Neural cell (in vitro differentiated cells): Measurements from ENCODE around the gene ZNF682. TPM values are rescaled to one million over a fixed set of nuclear protein-coding genes. Genes with fewer than 3 reads are reported as not detected.

ENCODE experiments used
- H2AFZ ChIP-seq: fragments of 200-600, 300-800 bp; sonication (generic), shearing (Covaris generic); 2 replicates; pipeline ENCODE4 v1.6.0; 2014; ENCODE audit warnings: low read depth, mild to moderate bottlenecking, antibody characterized with exemption, low read length, moderate library complexity
- H3F3A ChIP-seq: fragments of 200-600 bp; shearing (Covaris generic); 2 replicates; pipeline ENCODE4 v1.6.1; 2016; ENCODE audit warnings: mild to moderate bottlenecking, moderate library complexity, mixed read lengths, antibody characterized with exemption, low read length; ENCODE audit not compliant: insufficient read depth, poor library complexity, severe bottlenecking
- H3K27ac ChIP-seq: fragments of 200-600, 300-800 bp; sonication (generic), shearing (Covaris generic); 2 replicates; pipeline ENCODE4 v1.5.1; 2014; ENCODE audit warnings: mild to moderate bottlenecking, low read length, moderate library complexity
- H3K27me3 ChIP-seq: fragments of 300-800, 200-600 bp; sonication (generic), shearing (Covaris generic); 2 replicates; pipeline ENCODE4 v1.6.0; 2014; ENCODE audit warnings: mild to moderate bottlenecking, low read depth, low read length, moderate library complexity; ENCODE audit not compliant: insufficient read depth
- H3K36me3 ChIP-seq: fragments of 300-800, 200-600 bp; sonication (generic), shearing (Covaris generic); 2 replicates; pipeline ENCODE4 v1.5.1; 2014; ENCODE audit warnings: mild to moderate bottlenecking, antibody characterized with exemption, low read length, moderate library complexity; ENCODE audit not compliant: insufficient read depth
- H3K4me2 ChIP-seq: fragments of 300-800, 200-600 bp; sonication (generic), shearing (Covaris generic); 2 replicates; pipeline ENCODE4 v1.6.0; 2014; ENCODE audit warnings: mild to moderate bottlenecking, low read length
- H3K4me3 ChIP-seq: fragments of 300-800, 200-600 bp; sonication (generic), shearing (Covaris generic); 2 replicates; pipeline ENCODE4 v1.5.1; 2014; ENCODE audit warnings: mild to moderate bottlenecking, low read length, moderate library complexity
- H3K79me2 ChIP-seq: fragments of 200-600 bp; shearing (Covaris generic); replicated peaks from 2 replicates; pipeline ENCODE4 v1.6.0; 2014; ENCODE audit warnings: mild to moderate bottlenecking, low read length, moderate library complexity; ENCODE audit not compliant: insufficient read depth
- H3K9ac ChIP-seq: fragments of 300-800, 200-600 bp; sonication (generic), shearing (Covaris generic); 2 replicates; pipeline ENCODE4 v1.6.1; 2016; ENCODE audit warnings: mild to moderate bottlenecking, low read length, mixed read lengths
- H3K9me2 ChIP-seq: fragments of 200-600 bp; shearing (Covaris generic); 2 replicates; pipeline ENCODE4 v1.6.1; 2016; ENCODE audit warnings: mild to moderate bottlenecking, low read length, mixed read lengths; ENCODE audit not compliant: insufficient read depth
- H3K9me3 ChIP-seq: fragments of 200-600, 300-800 bp; sonication (generic), shearing (Covaris generic); 2 replicates; pipeline ENCODE4 v1.6.1; 2016; ENCODE audit warnings: mild to moderate bottlenecking, mixed run types, low read length, moderate library complexity, mixed read lengths
- H4K20me1 ChIP-seq: fragments of 200-600 bp; shearing (Covaris generic); 2 replicates; pipeline ENCODE4 v1.6.1; 2016; ENCODE audit warnings: mild to moderate bottlenecking, mixed run types; ENCODE audit not compliant: insufficient read depth
- CTCF ChIP-seq: fragments of 450-650 bp; IDR thresholded peaks from 2 replicates; pipeline ENCODE4 v1.5.1; 2014; ENCODE audit warnings: antibody characterized with exemption, mild to moderate bottlenecking, moderate library complexity; ENCODE audit not compliant: poor library complexity, severe bottlenecking
- EZH2 ChIP-seq: fragments of 200-600, 300-800 bp; shearing (Covaris generic), sonication (generic); IDR thresholded peaks from 2 replicates; pipeline ENCODE4 v1.6.1; 2014; ENCODE audit warnings: antibody characterized with exemption, low read length, borderline replicate concordance, mild to moderate bottlenecking; ENCODE audit not compliant: insufficient read depth, poor library complexity, severe bottlenecking
- MXI1 ChIP-seq: fragments of 450-650 bp; conservative IDR thresholded peaks from 2 replicates; pipeline ENCODE4 v1.6.1; 2014; ENCODE audit warnings: antibody characterized with exemption, mild to moderate bottlenecking; ENCODE audit not compliant: poor library complexity, severe bottlenecking
- POLR2AphosphoS5 ChIP-seq: IDR thresholded peaks from 2 replicates; pipeline ENCODE4 v1.6.1; 2012
- RAD21 ChIP-seq: fragments of 450-650 bp; conservative IDR thresholded peaks from 2 replicates; pipeline ENCODE4 v1.6.1; 2014; ENCODE audit warnings: antibody characterized with exemption, mild to moderate bottlenecking, moderate library complexity
- SMC3 ChIP-seq: fragments of 450-650 bp; conservative IDR thresholded peaks from 2 replicates; pipeline ENCODE4 v1.6.1; 2014; ENCODE audit warnings: antibody characterized with exemption, mild to moderate bottlenecking, moderate library complexity; ENCODE audit not compliant: poor library complexity
- TAF1 ChIP-seq: IDR thresholded peaks from 2 replicates; pipeline ENCODE4 v1.6.1; 2012; ENCODE audit warnings: low read depth
- polyA plus RNA-seq: library from polyadenylated mRNA; depleted of rRNA; stranded (reverse); fragments of >200 nt; gene quantifications from 2 replicates; pipeline ENCODE4 v1.2.3, GENCODE V29; 2014
- TF ChIP-seq, protein P1 (sequence below): IDR thresholded peaks from 2 replicates; pipeline ENCODE4 v1.6.1; 2012; ENCODE audit warnings: borderline replicate concordance

ZNF682 gene
- polyA plus RNA-seq, 1 donor from 2014 or later, result 57.1 TPM

DNA sequence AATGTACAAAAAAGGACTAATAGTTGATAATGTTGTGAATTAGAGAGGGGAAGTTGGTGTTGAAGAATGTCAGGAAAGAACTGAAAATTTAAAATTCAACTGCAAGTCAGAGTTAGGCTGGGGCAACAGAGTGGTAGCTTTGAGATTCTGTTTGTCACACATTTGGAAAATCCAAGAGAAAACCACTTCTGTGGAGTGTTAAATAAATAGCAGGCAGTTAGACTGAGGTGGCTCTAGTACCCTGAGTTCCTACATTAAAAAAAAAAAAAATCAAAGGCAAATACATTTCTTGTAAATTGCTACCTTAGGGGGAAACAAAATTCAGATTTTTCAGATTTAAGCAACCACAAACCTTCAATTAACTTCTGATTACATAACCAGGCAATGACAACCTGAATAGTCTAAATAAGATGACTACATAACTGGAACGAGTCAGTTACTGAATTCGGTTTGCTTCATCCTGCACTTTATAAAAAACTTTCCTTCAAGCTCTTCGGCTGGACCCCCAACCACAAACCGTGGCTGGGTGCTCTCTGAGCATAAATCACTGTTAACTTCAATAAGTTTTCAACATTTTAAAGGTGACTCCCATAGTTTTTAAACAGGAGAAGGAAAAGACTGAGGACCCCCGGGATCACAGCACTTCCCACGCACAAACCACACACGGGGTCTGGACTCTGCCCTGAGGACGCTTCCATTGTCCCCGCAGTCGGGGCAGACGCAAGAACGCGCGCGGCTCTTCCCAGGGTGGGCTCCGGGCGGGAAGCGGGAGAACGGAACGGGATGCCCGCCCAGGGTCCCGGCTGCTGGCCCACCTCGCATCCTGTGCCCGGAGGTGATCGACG is 725 bp downstream of the ZNF682 start:
- H3K4me3 ChIP-seq, result peak overlapping the region; percentile 96
- H2AFZ ChIP-seq, result peak overlapping the region; percentile 84
- H3K79me2 ChIP-seq, result peaks cover 35% of the 10 kb centered on the region
- H3K9me2 ChIP-seq, result no peaks in the 10 kb centered on the region
- peak overlapping the region; percentile 93 for H3K4me2 ChIP-seq
- no peak for TF ChIP-seq TAF1
- no peak for TF ChIP-seq POLR2AphosphoS5
- no peak for TF ChIP-seq RAD21
- TF ChIP-seq MXI1, result no peak
- no peak for TF ChIP-seq SMC3
- no peak for TF ChIP-seq CTCF
- TF ChIP-seq, protein P1, sequence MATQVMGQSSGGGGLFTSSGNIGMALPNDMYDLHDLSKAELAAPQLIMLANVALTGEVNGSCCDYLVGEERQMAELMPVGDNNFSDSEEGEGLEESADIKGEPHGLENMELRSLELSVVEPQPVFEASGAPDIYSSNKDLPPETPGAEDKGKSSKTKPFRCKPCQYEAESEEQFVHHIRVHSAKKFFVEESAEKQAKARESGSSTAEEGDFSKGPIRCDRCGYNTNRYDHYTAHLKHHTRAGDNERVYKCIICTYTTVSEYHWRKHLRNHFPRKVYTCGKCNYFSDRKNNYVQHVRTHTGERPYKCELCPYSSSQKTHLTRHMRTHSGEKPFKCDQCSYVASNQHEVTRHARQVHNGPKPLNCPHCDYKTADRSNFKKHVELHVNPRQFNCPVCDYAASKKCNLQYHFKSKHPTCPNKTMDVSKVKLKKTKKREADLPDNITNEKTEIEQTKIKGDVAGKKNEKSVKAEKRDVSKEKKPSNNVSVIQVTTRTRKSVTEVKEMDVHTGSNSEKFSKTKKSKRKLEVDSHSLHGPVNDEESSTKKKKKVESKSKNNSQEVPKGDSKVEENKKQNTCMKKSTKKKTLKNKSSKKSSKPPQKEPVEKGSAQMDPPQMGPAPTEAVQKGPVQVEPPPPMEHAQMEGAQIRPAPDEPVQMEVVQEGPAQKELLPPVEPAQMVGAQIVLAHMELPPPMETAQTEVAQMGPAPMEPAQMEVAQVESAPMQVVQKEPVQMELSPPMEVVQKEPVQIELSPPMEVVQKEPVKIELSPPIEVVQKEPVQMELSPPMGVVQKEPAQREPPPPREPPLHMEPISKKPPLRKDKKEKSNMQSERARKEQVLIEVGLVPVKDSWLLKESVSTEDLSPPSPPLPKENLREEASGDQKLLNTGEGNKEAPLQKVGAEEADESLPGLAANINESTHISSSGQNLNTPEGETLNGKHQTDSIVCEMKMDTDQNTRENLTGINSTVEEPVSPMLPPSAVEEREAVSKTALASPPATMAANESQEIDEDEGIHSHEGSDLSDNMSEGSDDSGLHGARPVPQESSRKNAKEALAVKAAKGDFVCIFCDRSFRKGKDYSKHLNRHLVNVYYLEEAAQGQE, result no peak
- no peak for TF ChIP-seq EZH2
- H3K27me3 ChIP-seq, result no peaks in the 10 kb centered on the region
- no peaks in the 10 kb centered on the region for H3F3A ChIP-seq
- H3K27ac ChIP-seq, result peak overlapping the region; percentile 91
- no peaks in the 10 kb centered on the region for H4K20me1 ChIP-seq
- H3K9me3 ChIP-seq, result no peaks in the 10 kb centered on the region
- peak overlapping the region; percentile 87 for H3K9ac ChIP-seq
- peaks cover 6% of the 10 kb centered on the region for H3K36me3 ChIP-seq

- TF ChIP-seq CTCF (no peak), RAD21 (no peak), POLR2AphosphoS5 (no peak), SMC3 (no peak), TAF1 (no peak)
- TF ChIP-seq, protein P1, result no peak
- H3K79me2 ChIP-seq, result peaks cover 38% of the 10 kb centered on the region
Observed at GRCh38 chr19:20035935-20036334, 3.4 kb downstream of the ZNF682 start.

More at GRCh38 chr19:20035935-20036334, 3.4 kb downstream of the ZNF682 start:
- H3K9me2 ChIP-seq, result no peaks in the 10 kb centered on the region
- no peak overlapping the region for H3K4me2 ChIP-seq
- no peaks in the 10 kb centered on the region for H3K27me3 ChIP-seq
- no peak overlapping the region for H2AFZ ChIP-seq
- H3K4me3 ChIP-seq, result no peak overlapping the region
- H4K20me1 ChIP-seq, result no peaks in the 10 kb centered on the region
- H3F3A ChIP-seq, result no peaks in the 10 kb centered on the region
- no peak overlapping the region for H3K27ac ChIP-seq
- no peaks in the 10 kb centered on the region for H3K9me3 ChIP-seq
- peaks cover 15% of the 10 kb centered on the region for H3K36me3 ChIP-seq
- no peak overlapping the region for H3K9ac ChIP-seq
